Measurements from ENCODE around the gene ZNF219. TPM values are rescaled to one million over a fixed set of nuclear protein-coding genes. Genes with fewer than 3 reads are reported as not detected.

The ZNF219 gene
- total RNA-seq, 2 donors from 2014 or later: 43.4 to 59.6 TPM

- H3K9me3 Mint-ChIP-seq: no peaks in the 10 kb centered on the region
- Histone ChIP-seq H3K36me3 (ENCODE audit: control insufficient read depth, insufficient read depth, low read length) (no peaks in the 10 kb centered on the region), H3K27ac (ENCODE audit: low read depth, low read length) (no peak overlapping the region), H3K9me3 (ENCODE audit: control insufficient read depth, low read length) (no peaks in the 10 kb centered on the region), H3K4me3 (ENCODE audit: low read length) (no peak overlapping the region), H3K4me1 (ENCODE audit: control insufficient read depth, insufficient read depth, low read length) (peaks cover 4% of the 10 kb centered on the region), H3K27me3 (ENCODE audit: control insufficient read depth, insufficient read depth, low read length, poor library complexity, severe bottlenecking) (no peaks in the 10 kb centered on the region), H3K9ac (ENCODE audit: extremely low read depth, low read length, poor library complexity, severe bottlenecking) (no peak overlapping the region)
- TF ChIP-seq, protein P1, sequence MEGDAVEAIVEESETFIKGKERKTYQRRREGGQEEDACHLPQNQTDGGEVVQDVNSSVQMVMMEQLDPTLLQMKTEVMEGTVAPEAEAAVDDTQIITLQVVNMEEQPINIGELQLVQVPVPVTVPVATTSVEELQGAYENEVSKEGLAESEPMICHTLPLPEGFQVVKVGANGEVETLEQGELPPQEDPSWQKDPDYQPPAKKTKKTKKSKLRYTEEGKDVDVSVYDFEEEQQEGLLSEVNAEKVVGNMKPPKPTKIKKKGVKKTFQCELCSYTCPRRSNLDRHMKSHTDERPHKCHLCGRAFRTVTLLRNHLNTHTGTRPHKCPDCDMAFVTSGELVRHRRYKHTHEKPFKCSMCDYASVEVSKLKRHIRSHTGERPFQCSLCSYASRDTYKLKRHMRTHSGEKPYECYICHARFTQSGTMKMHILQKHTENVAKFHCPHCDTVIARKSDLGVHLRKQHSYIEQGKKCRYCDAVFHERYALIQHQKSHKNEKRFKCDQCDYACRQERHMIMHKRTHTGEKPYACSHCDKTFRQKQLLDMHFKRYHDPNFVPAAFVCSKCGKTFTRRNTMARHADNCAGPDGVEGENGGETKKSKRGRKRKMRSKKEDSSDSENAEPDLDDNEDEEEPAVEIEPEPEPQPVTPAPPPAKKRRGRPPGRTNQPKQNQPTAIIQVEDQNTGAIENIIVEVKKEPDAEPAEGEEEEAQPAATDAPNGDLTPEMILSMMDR (conservative IDR thresholded peaks at IDR 0.05): no peak
- no peaks in the 10 kb centered on the region for H3K27me3 Mint-ChIP-seq (ENCODE audit: insufficient read depth)
- no peak overlapping the region for H3K27ac Mint-ChIP-seq
- no peaks in the 10 kb centered on the region for H3K36me3 Mint-ChIP-seq (ENCODE audit: low read depth)
- WGBS, 2 experiments (ENCODE audit: insufficient coverage in 1 of 2, insufficient read length in 1 of 2): 87 to 90% methylated on average over 11 to 13 of the region's 13 CpGs
- H3K4me1 Mint-ChIP-seq: peaks cover 20% of the 10 kb centered on the region
- H3K4me3 Mint-ChIP-seq: no peak overlapping the region
- DNase-seq: no peak
These were observed 37.7 kb downstream of the ZNF219 start for GRCh38 chr14:21060614-21061346.

DNA sequence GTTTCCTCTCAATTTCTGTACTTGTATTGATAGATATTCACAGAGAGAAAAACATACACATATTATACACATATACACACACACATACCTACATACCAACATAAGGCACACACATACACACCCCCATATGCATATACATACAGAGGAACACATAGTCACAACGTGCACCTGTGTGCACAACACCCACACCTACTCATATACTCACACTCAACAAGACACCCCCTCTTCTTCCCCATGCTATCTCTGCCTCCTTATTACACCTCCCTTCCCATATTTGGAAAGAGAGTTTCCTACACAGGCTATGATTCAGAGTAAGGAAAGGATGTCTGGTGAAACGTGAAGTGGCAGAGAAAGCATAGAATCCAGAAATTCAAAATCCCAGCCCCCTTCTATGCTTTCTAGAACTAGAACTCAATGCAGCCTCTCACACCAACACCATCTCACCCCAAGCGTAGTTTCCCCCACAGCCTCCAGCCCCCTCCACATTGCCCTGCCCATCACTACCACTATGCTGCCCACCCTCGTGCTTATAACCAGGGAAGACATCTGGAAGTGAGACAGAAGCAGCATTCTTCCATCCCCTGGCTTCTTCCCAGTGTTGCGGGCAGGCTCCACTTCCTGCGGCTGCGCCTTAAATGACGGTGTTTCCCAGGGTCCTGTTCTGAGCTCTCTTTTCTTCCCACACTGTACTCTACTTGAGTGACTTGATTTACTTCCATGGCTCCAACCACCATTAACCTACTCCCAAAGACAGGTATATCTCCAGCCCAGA, 38.4 kb downstream of the ZNF219 start:
- no peaks in the 10 kb centered on the region for H3K36me3 Mint-ChIP-seq (ENCODE audit: low read depth)
- no peak overlapping the region for H3K9ac ChIP-seq (ENCODE audit: extremely low read depth, low read length, poor library complexity, severe bottlenecking)
- no peaks in the 10 kb centered on the region for H3K36me3 ChIP-seq (ENCODE audit: control insufficient read depth, insufficient read depth, low read length)
- H3K27ac ChIP-seq (ENCODE audit: low read depth, low read length): no peak overlapping the region
- H3K27me3 Mint-ChIP-seq (ENCODE audit: insufficient read depth): no peaks in the 10 kb centered on the region
- DNase-seq: no peak
- 90 to 95% methylated on average over 6 to 8 of the region's 8 CpGs for WGBS, 2 experiments (ENCODE audit: insufficient coverage in 1 of 2, insufficient read length in 1 of 2)
- H3K27ac Mint-ChIP-seq: no peak overlapping the region
- no peaks in the 10 kb centered on the region for H3K9me3 ChIP-seq (ENCODE audit: control insufficient read depth, low read length)
- no peaks in the 10 kb centered on the region for H3K9me3 Mint-ChIP-seq
- no peaks in the 10 kb centered on the region for H3K27me3 ChIP-seq (ENCODE audit: control insufficient read depth, insufficient read depth, low read length, poor library complexity, severe bottlenecking)
- H3K4me1 Mint-ChIP-seq: peaks cover 26% of the 10 kb centered on the region
- peaks cover 6% of the 10 kb centered on the region for H3K4me1 ChIP-seq (ENCODE audit: control insufficient read depth, insufficient read depth, low read length)
- TF ChIP-seq, protein P1 (conservative IDR thresholded peaks at IDR 0.05): no peak
- no peak overlapping the region for H3K4me3 ChIP-seq (ENCODE audit: low read length)
- H3K4me3 Mint-ChIP-seq: no peak overlapping the region

DNA sequence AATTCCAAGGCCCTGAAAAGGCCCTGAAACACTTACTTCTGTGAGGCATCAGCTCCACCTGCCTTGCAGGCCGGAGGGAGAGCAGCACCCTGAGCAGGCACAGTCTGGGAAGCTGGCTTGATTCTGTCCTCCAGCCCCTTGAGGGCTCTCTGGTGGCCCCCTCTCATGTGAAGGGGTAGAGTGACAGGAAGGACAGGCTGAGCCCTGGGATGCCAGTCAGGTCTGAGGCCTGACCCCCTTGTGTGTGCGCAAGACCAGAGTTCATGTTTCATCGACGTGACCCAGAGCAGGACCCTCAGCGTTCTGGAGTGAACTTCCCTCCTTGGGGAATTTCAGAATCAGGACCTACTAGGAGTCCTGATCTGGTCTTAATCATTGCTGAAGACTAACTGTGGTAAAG, 39.6 kb downstream of the ZNF219 start:
- Histone ChIP-seq H3K4me1 (ENCODE audit: control insufficient read depth, insufficient read depth, low read length) (peaks cover 6% of the 10 kb centered on the region), H3K4me3 (ENCODE audit: low read length) (no peak overlapping the region), H3K9me3 (ENCODE audit: control insufficient read depth, low read length) (no peaks in the 10 kb centered on the region), H3K9ac (ENCODE audit: extremely low read depth, low read length, poor library complexity, severe bottlenecking) (no peak overlapping the region), H3K36me3 (ENCODE audit: control insufficient read depth, insufficient read depth, low read length) (no peaks in the 10 kb centered on the region), H3K27me3 (ENCODE audit: control insufficient read depth, insufficient read depth, low read length, poor library complexity, severe bottlenecking) (no peaks in the 10 kb centered on the region), H3K27ac (ENCODE audit: low read depth, low read length) (no peak overlapping the region)
- H3K36me3 Mint-ChIP-seq (ENCODE audit: low read depth): no peaks in the 10 kb centered on the region
- no peaks in the 10 kb centered on the region for H3K9me3 Mint-ChIP-seq
- H3K27ac Mint-ChIP-seq: no peak overlapping the region
- DNase-seq: no peak
- H3K4me3 Mint-ChIP-seq: no peak overlapping the region
- no peaks in the 10 kb centered on the region for H3K27me3 Mint-ChIP-seq (ENCODE audit: insufficient read depth)
- TF ChIP-seq, protein P1 (conservative IDR thresholded peaks at IDR 0.05): no peak
- peaks cover 30% of the 10 kb centered on the region for H3K4me1 Mint-ChIP-seq
- 90% methylated on average over 5 of the region's 5 CpGs; no CpG with 5 or more reads in 1 of the 2 experiments for WGBS, 2 experiments (ENCODE audit: insufficient coverage in 1 of 2, insufficient read length in 1 of 2)

Data from endodermal cell (in vitro differentiated cells).